AG09309 (cell line): ENCODE measurements around the gene CLEC19A.

Experiments used
- DNase-seq: peaks from one replicate; pipeline ENCODE4 v3.0.0-alpha.2; 2010; ENCODE audit warnings: low read depth
- H3K4me3 ChIP-seq: 2 replicates; pipeline ENCODE4 v1.5.1; 2011; ENCODE audit warnings: mild to moderate bottlenecking, low read depth, low read length, moderate library complexity; ENCODE audit not compliant: control insufficient read depth
- CTCF ChIP-seq: IDR thresholded peaks from 2 replicates; pipeline ENCODE4 v1.5.1; 2011; ENCODE audit warnings: mild to moderate bottlenecking, low read depth, low read length, inconsistent platforms; ENCODE audit not compliant: insufficient read depth, control insufficient read depth; ENCODE audit errors: missing control alignments

The CLEC19A gene

GRCh38 chr16:19285431-19285830, at the start of gene CLEC19A:
Gene CLEC19A (plus strand): TSS chr16:19285731. CDS start chr16:19285852, 121 bp downstream.
- no peak for DNase-seq
- no peak for TF ChIP-seq CTCF
- no peak within 1 kb of the TSS for H3K4me3 ChIP-seq

GRCh38 chr16:19235886-19236285, 49.6 kb upstream of the CLEC19A start:
- H3K4me3 ChIP-seq = no peak overlapping the region
- no peak for TF ChIP-seq CTCF
- DNase-seq = no peak

GRCh38 chr16:19236561-19237209, 48.8 kb upstream of the CLEC19A start:
- no peak overlapping the region for H3K4me3 ChIP-seq
- no peak for DNase-seq
- no peak for TF ChIP-seq CTCF

GRCh38 chr16:19238406-19238805, 47.1 kb upstream of the CLEC19A start:
- no peak for TF ChIP-seq CTCF
- no peak overlapping the region for H3K4me3 ChIP-seq
- DNase-seq = no peak

GRCh38 chr16:19239511-19240155, 45.9 kb upstream of the CLEC19A start:
- no peak overlapping the region for H3K4me3 ChIP-seq
- no peak for TF ChIP-seq CTCF
- DNase-seq = no peak

GRCh38 chr16:19240494-19240893, 45.0 kb upstream of the CLEC19A start:
- H3K4me3 ChIP-seq = no peak overlapping the region
- TF ChIP-seq CTCF = no peak
- DNase-seq = no peak
